GM19035 (cell line): Measurements from ENCODE around the gene UBXN4.
"Not testable (repeated sequence)": the region's sequence is repeated elsewhere in the genome, so short reads cannot be mapped to it uniquely, and the experiment has no call there.

Source experiments
- ATAC-seq: cut with Tn5 transposase; IDR thresholded peaks from one replicate; pipeline ENCODE4 v1.9.1; 2021; ENCODE audit not compliant: unreplicated experiment

UBXN4 gene

DNA sequence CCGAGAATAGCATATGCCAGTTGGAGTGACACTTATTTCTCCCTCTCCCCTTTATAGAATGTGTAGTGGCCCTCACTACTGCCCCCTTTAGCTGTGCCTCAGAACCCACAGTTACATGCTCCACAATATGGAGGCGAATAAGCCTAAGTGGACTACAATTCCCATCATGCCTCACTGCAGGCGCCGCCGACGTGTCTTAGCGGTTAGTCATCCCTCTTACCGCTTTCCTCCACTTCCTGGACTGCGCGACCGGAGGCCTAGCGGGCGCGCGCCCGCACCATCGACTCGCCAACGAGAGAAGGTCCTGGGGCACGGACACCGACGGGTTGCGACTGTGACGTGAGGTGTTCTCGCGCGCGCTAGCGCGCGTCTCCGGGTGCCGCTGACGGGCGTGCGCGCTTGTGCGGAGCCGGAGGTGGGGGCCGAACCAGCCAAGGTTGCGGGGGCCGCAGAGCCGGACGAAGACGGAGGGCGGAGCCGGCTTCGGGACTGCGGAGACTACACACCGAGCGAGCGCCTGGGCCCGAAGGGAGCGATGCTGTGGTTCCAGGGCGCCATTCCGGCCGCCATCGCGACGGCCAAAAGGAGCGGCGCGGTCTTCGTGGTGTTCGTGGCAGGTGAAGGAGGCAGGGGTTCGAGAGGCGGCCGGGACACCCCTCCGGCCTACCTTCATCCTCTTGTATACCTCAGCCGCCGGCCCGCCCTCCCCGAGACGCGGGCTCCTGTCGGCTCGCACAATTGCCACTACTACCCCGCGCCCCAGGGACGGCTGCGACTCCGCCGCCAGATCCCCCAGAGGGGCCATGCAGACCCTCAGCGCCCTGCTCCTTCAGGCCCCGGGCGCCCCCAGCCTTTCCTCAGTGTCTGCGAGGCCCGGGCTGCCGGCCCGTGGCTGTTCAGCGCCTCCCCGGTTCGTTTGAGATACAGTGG is at the start of gene UBXN4:
Gene UBXN4, plus strand, starts transcription at position 461 of the 930 bp plus-strand sequence. Its CDS starts 75 bp downstream, at position 536.
- peak; percentile 91 for ATAC-seq

DNA sequence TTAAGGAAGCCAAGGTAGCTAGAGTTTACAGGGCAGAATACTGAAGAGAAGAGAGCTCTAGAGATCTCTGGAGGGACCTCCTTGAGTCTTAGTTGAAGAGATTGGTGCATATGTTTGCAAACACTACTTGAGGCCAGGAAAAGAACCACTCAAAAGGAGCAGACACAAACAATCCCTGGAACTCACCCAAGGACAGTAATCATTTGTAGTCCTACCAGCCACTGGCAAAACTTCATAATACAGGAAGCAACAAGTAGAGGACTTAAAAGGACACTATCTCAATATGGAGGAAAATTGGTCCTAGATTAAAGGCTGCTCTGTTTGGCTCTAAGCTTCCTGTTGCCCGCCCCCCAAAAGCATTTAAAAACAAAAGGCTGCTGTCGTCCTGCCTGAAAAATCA is 46.9 kb upstream of the UBXN4 start:
- ATAC-seq: no peak

DNA sequence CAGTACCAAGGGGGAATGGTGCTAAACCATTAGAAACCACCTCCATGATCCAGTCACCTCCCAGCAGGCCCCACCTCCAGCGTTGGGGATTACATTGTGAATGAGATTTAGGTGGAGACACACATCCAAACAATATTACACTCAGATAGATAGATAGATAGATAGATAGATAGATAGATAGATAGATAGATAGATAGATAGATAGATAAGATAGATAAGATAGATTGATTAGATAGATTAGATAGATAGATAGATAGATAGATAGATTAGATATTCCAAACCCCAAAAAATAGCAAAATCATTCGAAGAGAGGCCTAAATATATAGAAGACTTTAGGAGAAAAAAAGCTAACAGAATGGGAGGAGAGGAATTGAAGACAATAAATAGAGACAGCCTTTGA is 42.8 kb upstream of the UBXN4 start:
- no peak for ATAC-seq

DNA sequence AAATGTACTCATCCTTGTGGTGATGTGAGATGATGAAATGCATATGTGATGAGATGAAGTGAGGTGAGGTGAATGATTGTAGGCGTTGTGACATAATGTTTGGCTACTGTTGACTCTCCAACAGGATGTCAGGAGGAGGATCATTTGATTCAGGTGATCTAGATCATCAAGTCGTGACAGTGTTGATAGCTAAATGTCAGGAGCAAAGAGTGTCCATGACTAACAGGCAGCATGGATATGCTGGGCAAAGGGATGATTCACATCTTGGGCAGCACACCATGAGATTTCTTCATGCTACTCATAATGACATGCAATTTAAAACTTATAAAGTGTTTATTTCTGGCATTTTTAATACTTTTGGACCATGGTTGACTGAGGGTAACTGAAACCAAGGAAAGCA is 40.2 kb upstream of the UBXN4 start:
- ATAC-seq: no peak

DNA sequence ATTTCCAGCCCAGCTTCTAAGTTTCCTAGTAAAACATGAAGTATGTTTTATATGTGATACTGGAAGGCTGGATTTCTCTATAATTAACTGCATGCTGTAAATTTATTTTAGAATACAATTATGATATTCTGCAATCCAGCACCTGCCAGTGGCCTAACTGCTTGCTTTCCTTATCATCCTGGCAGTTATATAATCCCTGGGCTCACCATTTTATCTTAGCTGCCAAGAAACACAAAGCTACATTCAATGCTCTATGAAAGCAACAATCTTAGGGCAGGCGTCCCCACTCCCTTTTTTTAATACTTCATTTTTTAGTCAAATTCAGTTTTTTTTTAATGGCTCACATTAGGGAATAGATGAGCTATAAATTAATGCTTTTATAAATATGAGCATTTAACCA is 38.4 kb upstream of the UBXN4 start:
- ATAC-seq: no peak

- not testable (repeated sequence) for ATAC-seq
Observed at GRCh38 chr2:135704075-135704474, 37.6 kb upstream of the UBXN4 start.

GRCh38 chr2:135708159-135708558 is 33.5 kb upstream of the UBXN4 start:
- ATAC-seq: no peak

- no peak for ATAC-seq
Observed at GRCh38 chr2:135709992-135710391, 31.7 kb upstream of the UBXN4 start.

DNA sequence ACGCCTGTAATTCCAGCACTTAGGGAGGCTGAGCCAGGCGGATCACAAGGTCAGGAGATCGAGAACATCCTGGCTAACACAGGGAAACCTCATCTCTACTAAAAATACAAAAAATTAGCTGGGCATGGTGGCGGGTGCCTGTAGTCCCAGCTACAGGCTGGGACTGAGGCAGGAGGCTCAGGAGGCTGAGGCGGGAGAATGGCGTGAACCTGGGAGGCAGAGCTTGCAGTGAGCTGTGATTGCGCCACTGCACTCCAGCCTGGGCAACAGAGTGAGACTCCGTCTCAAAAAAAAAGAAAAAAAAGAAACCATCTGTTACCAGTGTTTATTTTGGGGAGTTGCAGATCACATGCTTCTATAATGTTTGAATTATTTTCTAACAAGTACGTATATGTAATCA is 26.6 kb upstream of the UBXN4 start:
- ATAC-seq: not testable (repeated sequence)

- ATAC-seq: no peak
Observed at GRCh38 chr2:135728064-135728743, 13.5 kb upstream of the UBXN4 start.

GRCh38 chr2:135732561-135732960 is 9.1 kb upstream of the UBXN4 start:
- ATAC-seq: no peak

- no peak for ATAC-seq
Observed at GRCh38 chr2:135733045-135733444, 8.6 kb upstream of the UBXN4 start.

- ATAC-seq: no peak
Observed at GRCh38 chr2:135736546-135736945, 5.1 kb upstream of the UBXN4 start.

- no peak for ATAC-seq
Observed at GRCh38 chr2:135740206-135740605, 1.4 kb upstream of the UBXN4 start.

- no peak for ATAC-seq
Observed at GRCh38 chr2:135741043-135741394, 636 bp upstream of the UBXN4 start.

GRCh38 chr2:135742325-135742757 is 686 bp downstream of the UBXN4 start:
- peak; percentile 27 for ATAC-seq

GRCh38 chr2:135743860-135744259 is 2.2 kb downstream of the UBXN4 start:
- ATAC-seq: no peak

- ATAC-seq: no peak
Observed at GRCh38 chr2:135744760-135745314, 3.2 kb downstream of the UBXN4 start.

DNA sequence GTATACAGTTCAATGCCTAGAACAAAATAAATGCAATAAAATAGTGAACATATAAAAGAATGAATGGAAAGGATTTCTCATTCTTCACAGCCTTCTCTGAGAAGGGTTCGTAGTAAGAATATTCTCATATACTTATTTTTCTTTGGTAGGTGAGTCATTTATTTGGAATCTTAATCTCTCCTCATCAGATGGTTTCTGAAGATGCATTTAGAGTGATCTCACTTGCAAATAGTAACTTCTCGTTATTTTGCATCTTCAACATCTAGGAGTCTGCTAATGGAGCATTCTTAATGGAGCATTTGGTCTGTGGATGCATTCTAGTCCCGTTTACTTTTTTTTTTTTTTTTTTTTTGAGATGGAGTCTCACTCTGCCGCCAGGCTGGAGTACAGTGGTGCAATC is 3.9 kb downstream of the UBXN4 start:
- no peak for ATAC-seq

DNA sequence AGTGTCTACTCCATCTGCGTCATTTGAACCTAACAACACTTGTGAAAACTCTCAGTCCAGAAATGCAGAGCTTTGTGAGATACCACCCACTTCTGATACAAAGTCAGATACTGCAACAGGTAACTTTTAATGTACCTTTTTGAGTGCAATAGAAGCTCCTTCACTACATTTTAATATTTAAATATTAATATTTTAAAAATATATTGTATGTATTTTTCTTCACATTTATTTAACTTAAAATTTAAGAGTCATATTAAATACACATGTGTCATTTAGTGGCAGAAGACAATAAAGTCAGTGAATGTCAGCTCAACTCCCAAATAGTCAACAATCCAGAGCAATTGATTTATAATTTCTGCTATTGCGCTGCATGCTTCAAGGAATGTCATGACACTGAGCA is 13.9 kb downstream of the UBXN4 start:
- no peak for ATAC-seq

DNA sequence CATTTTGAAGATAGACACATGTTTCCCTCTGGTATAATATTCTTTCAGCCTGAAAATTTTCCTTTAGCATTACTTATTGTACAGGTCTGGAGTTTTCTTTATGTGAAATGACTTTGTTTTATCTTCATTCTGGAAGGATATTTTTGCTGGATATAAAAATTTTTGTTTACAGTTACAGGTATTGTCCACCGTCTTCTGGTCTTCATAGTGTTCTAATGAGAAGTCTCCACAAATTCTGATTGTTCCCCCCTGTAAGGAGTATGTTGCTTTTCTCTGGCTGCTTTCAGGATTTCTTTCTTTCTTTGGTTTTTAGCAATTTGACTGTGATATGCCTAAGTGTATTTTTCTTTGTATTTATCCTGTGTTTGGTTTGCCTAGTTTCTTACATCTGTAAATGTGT is 15.0 kb downstream of the UBXN4 start:
- ATAC-seq: no peak

DNA sequence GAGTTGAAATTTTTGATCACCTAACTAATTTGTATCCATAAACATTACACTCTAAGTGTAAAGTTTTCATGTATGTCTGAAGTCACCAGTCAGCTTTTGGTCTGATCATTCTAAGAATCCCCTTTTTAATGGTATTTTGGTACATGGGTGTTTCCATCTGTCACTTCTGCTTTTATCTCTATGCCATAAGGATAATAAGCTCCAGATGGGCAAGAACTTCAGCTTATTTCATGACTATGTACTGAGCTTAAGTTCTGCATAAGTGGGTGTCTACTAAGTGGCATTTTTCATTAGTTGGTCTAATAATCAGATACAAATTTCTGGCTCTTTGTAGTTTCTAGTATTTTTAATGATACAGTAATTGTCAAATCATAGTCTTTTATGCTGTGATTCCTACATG is 20.4 kb downstream of the UBXN4 start:
- ATAC-seq: no peak
